ENCODE measurements around the gene POU6F2.
"Not testable (repeated sequence)": the region's sequence is repeated elsewhere in the genome, so short reads cannot be mapped to it uniquely, and the experiment has no call there.

POU6F2 gene

GRCh38 chr7:39002755-39003154 is 25.0 kb downstream of the POU6F2 start:
- no peak for DNase-seq

GRCh38 chr7:39005036-39005435 is 27.3 kb downstream of the POU6F2 start:
- no peak for DNase-seq

- no peak for DNase-seq
Measured at GRCh38 chr7:39005461-39005860, 27.8 kb downstream of the POU6F2 start.

- DNase-seq: not testable (repeated sequence)
Measured at GRCh38 chr7:39013049-39013939, 35.6 kb downstream of the POU6F2 start.

GRCh38 chr7:39016609-39017008 is 38.9 kb downstream of the POU6F2 start:
- no peak for DNase-seq

GRCh38 chr7:39017369-39017915 is 39.7 kb downstream of the POU6F2 start:
- DNase-seq: no peak

GRCh38 chr7:39022796-39023195 is 45.1 kb downstream of the POU6F2 start:
- DNase-seq: no peak

GRCh38 chr7:39027491-39027890 is 49.8 kb downstream of the POU6F2 start:
- no peak for DNase-seq

GRCh38 chr7:39033885-39034624 is 56.3 kb downstream of the POU6F2 start:
- DNase-seq: no peak

GRCh38 chr7:39035156-39035555 is 57.4 kb downstream of the POU6F2 start:
- no peak for DNase-seq

- no peak for DNase-seq
Measured at GRCh38 chr7:39035903-39036302, 58.2 kb downstream of the POU6F2 start.

- no peak for DNase-seq
Measured at GRCh38 chr7:39042670-39043069, 65.0 kb downstream of the POU6F2 start.

- DNase-seq: no peak
Measured at GRCh38 chr7:39043531-39043930, 65.8 kb downstream of the POU6F2 start.

- no peak for DNase-seq
Measured at GRCh38 chr7:39044489-39044888, 66.8 kb downstream of the POU6F2 start.

- no peak for DNase-seq
Measured at GRCh38 chr7:39045231-39045630, 67.5 kb downstream of the POU6F2 start.

GRCh38 chr7:39051279-39051678 is 73.6 kb downstream of the POU6F2 start:
- no peak for DNase-seq

- DNase-seq: no peak
Measured at GRCh38 chr7:39051707-39052106, 74.0 kb downstream of the POU6F2 start.

GRCh38 chr7:39054731-39055130 is 77.0 kb downstream of the POU6F2 start:
- DNase-seq: no peak

GRCh38 chr7:39056153-39056552 is 78.4 kb downstream of the POU6F2 start:
- DNase-seq: no peak

- no peak for DNase-seq
Measured at GRCh38 chr7:39062811-39063210, 85.1 kb downstream of the POU6F2 start.

GRCh38 chr7:39069031-39069430 is 91.3 kb downstream of the POU6F2 start:
- no peak for DNase-seq

GRCh38 chr7:39069896-39070881 is 92.5 kb downstream of the POU6F2 start:
- no peak for DNase-seq

- no peak for DNase-seq
Measured at GRCh38 chr7:39071116-39071515, 93.4 kb downstream of the POU6F2 start.

Measured in activated T-cell treated with anti-CD3 and anti-CD28 coated beads, Interleukin-2, amount 50 U/mL, for 48 hours (primary cell).